ENCODE results near the gene DHRS13.
"Not testable (repeated sequence)": the region's sequence is repeated elsewhere in the genome, so short reads cannot be mapped to it uniquely, and the experiment has no call there.

DHRS13 gene

DNA sequence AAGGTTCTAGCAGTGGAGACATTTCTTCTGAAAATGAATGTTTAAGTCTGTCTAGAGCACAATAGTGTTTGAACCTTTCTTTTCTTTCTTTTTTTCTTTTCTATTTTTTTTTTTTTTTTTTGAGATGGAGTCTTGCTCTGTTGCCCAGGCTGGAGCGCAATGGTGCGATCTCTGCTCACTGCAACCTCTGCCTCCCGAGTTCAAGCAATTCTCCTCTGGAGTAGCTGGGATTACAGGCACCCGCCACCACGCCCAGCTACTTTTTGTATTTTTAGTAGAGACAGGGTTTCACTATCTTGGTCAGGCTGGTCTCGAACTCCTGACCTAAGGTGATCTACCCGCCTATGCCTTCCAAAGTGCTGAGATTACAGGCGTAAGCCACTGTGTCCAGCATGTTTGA, 31.6 kb upstream of the DHRS13 start:
- not testable (repeated sequence) for DNase-seq

DNA sequence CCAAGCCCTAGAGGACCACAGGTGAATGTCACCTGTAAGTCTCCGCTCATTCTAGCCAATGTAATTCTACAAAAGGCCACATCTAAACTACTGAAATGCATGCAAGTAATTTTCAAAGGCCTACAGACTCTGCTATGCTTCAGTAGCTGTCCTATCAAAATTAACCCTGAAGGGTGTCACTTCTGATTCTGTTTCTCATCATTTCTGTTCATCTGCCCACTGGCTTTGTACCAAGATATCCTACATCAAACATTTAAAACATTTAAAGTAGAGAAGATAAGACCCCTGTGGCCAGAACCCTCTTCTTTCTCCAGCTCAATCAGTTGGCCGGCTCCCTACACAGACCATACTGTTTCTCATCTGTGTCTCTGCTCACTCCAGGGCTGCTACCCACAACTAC, 26.9 kb upstream of the DHRS13 start:
- peak; percentile 31 for DNase-seq

- peak; percentile 34 for DNase-seq
Observed at GRCh38 chr17:28928061-28928460, 25.2 kb upstream of the DHRS13 start.

GRCh38 chr17:28926786-28927185, 23.9 kb upstream of the DHRS13 start:
- no peak for DNase-seq

DNA sequence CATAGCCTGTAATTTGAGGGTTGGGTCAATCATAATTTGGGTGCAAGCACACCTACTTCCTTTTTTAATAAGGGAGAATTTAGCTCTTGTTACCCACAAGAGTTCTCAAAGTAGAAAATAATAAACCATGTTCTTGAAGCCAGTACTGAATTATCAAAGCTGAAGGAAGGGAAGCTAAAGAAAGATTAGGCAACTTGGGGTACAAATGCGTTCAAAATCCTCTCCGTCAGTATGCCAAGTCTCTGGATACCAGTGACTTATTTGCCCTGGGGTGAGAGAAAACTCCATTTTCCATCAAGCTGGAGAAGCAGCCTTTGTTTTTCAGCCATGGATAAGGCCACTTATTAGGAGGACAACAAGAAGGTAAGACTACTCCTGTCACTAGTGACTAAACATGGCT, 23.5 kb upstream of the DHRS13 start:
- peak; percentile 37 for DNase-seq

- peak; percentile 89 for DNase-seq
Observed at GRCh38 chr17:28925912-28926365, 23.1 kb upstream of the DHRS13 start.

GRCh38 chr17:28920201-28920600, 17.3 kb upstream of the DHRS13 start:
- no peak for DNase-seq

DNA sequence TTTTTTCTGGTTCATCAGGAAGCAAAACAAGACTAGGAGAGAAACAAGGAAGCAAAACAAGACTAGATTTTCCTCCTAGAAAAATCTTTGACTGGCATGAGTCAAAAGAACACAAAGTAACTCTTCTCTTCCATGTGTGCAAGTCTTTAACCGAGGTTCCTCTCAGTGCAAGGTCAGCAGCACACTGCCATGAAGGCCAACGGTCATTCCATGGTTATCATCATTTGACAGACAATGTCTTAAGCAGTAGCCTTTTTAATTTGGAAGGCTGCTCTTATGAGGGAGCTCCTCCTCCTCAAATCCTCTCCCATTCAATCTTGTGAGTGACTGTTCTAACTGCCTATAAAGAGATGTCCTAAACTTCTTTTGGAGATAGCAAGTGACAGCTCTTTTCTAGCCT, 15.4 kb upstream of the DHRS13 start:
- DNase-seq, result no peak

- DNase-seq, result no peak
Observed at GRCh38 chr17:28917465-28917864, 14.6 kb upstream of the DHRS13 start.

GRCh38 chr17:28917029-28917428, 14.2 kb upstream of the DHRS13 start:
- no peak for DNase-seq

DNA sequence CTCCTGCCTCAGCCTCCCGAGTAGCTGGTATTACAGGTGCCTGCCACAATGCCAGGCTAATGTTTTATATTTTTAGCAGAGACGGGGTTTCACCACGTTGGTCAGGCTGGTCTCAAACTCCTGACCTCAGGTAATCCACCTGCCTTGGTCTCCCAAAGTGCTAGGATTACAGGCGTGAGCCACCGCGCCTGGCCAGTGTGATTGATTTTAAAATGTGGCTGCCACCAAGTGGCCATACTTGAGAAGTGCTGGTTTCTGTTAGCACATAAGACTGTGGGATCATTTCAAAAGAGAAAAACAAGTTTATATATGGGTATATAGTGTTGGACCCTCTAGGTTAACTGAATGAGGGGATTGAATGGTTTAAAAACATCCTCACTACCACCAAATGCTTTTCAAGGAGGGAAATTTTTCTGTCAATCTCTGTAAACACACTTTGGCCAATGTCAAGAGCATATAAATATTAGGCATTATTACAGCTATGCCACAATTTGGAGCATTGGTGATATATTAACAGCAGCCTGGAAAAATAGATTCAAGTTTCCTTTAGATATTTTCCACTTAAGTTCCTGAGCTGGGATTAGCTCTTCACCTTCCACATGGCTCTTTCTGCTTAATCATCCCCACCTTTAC, 13.5 kb upstream of the DHRS13 start:
- DNase-seq, result peak; percentile 72

DNA sequence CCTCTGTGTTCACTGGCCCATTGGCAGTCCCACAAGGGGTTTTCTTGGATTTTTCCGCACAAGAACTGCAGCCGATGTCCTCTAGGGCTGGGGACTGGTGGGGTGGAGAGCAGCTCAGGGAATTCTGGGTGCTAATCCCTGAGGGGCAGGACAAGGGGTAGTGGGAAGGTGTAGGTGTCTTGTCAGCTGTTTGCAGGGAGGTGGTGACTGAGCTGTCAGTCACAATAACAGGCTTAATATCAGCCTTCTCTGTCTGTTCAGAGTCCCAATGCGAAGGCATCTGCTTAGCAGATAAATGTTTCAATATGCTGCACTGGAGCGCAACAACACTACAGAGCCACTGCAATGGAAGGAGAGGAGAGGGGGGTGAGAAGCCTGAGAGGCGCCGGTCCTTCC, 10.1 kb upstream of the DHRS13 start:
- no peak for DNase-seq

- DNase-seq, result peak; percentile 59
Observed at GRCh38 chr17:28912281-28912937, 9.5 kb upstream of the DHRS13 start.

GRCh38 chr17:28911411-28912045, 8.6 kb upstream of the DHRS13 start:
- DNase-seq, result no peak

GRCh38 chr17:28910534-28910933, 7.7 kb upstream of the DHRS13 start:
- no peak for DNase-seq

GRCh38 chr17:28908640-28909167, 5.8 kb upstream of the DHRS13 start:
- DNase-seq, result no peak

DNA sequence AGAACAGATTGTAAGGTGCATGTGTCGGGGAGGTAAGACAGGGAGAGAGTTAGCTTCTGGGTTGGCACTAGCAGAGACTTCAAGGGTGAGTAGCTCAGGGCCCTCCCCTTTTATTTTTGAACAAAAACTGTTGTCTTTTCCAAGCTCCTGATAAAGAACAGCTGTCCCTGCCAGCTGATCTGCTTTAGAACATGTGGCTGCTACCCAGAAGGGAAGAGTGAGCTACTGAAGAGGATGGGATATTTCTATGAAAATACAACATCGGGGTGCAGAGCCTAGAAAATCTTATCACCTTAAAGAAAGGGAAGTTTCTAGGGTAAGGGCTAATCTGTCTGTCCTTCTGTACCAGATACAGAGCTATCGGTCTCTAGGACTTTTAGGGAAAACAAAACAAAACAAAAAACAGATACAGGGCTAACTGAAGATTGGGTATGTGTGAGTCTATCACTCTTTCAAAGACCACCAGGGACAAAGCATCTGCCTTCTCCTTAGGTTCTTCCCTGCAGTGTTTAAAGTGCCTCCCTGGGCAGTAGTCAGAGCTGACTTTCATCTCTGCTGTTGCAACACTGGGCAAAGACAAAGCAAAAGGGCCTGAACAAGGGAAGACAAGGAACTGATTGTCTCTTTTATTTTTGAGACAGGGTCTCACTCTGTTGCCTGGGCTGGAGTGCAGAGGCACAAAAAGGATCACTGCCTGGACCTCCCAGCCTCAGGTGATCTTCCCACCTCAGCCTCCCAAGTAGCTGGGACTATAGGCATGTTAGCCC, 5.0 kb upstream of the DHRS13 start:
- DNase-seq, result peak; percentile 70

GRCh38 chr17:28906706-28907438, 4.0 kb upstream of the DHRS13 start:
- peak; percentile 85 for DNase-seq

- DNase-seq, result no peak
Observed at GRCh38 chr17:28906276-28906675, 3.4 kb upstream of the DHRS13 start.

GRCh38 chr17:28904800-28905199, 1.9 kb upstream of the DHRS13 start:
- peak; percentile 38 for DNase-seq

- not testable (repeated sequence) for DNase-seq
Observed at GRCh38 chr17:28903546-28903841, 615 bp upstream of the DHRS13 start.

All from hematopoietic multipotent progenitor cell treated with erythropoietin and hydrocortisone succinate and interleukin-3 and kit ligand, for 4 days (in vitro differentiated cells).